HG02970 (cell line): ENCODE data around the gene PPP3CA.

Experiments
- ATAC-seq: cut with Tn5 transposase; IDR thresholded peaks from one replicate; pipeline ENCODE4 v1.9.1; 2021; ENCODE audit warnings: mild to moderate bottlenecking, moderate library complexity, moderate number of reproducible peaks; ENCODE audit not compliant: unreplicated experiment, low FRiP score

The PPP3CA gene

DNA sequence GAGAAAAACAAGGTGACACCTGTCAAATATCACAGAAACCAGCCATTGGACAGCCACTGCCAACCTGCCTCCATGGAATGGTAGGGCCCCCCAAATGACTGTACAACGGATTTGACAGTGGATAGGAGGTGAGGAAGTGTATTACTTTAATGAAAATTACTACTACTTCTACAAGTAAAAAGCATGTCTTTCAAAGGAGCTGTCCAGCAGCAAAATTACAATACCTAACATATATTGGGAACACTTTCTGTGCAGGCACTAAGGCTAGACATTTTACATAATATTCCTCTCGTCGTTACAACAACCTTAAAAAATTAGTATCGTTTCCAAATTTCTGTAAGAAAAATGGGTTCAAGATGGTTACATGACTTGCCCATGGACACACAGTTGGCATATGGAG, 14.9 kb downstream of the PPP3CA start:
- ATAC-seq, result no peak

DNA sequence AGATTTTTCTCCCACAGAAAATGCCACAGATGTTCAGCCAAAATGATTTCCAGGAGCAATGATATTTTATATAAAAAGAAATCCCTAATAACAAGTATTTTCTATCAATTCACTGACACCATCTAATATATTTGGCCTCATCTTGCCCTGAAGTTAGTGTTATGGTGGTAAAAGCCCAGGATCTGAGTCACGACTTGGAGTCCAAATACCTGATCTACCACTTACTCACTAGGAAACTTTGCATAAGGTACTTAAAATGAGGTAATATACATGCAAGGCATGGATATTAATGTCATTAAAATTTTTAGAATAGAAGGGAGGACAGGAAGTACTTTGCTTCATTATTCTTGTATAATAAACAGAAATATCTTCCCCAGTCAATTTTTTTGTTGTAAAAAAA, 16.3 kb downstream of the PPP3CA start:
- no peak for ATAC-seq

DNA sequence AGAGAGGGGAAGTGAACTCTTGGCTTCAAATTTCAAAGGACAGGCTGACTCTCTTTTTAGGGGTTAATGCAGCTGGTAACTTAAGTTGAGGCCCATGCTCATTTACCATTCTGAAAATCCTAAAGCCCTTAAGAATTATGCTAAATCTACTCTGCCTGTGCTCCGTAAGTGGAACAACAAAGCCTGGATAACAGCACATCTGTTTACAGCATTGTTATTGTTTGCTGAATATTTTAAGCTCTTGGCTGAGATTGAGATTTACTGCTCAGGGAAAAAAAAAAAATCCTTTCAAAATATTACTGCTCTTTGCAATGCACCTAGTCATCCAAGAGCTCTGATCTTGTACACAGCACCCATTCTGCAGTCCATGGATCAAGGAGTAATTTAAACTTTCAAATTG, 17.7 kb downstream of the PPP3CA start:
- no peak for ATAC-seq

DNA sequence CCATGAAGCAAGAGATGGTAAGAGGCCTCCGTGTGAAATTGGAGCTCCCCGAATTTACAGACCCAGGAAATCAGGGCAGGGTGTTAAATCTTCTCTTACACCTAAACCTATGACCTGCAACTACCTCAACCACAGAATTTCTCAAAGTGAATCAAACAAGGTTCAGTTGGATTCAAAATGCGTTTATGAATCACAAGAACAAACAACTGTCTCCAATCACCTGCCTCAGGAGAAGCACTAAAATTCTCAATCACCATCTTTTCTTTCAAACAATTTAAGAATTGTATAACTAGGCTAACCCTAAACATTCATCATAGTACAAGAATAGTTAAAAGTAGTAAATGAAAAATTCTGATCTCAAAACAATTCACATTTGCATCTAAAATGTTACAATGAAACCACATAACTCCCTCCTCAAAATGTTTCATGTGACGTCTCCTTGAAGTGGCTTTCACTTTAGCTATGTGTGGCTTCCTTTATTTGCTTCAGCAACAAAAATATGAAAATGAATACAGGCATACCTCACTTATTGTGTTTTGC, 19.2 kb downstream of the PPP3CA start:
- peak; percentile 80 for ATAC-seq

DNA sequence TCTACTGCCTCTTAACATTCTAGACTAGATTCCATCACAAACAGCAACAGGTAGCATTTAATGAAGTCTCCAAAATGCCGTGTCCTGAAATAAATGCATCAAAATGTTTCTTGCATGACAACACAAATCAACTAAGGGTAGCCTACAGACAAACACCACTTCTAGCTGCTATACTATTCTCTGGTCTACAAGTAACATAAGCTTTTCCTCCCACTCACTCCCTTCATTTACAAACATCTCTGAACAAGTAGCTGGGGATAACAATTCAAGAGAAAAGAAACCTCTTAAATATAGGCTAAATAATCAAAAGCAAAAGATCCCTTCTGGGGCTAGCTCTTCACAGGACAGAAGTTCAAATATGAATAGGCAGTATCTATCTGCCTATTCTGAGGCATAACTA, 20.8 kb downstream of the PPP3CA start:
- ATAC-seq, result no peak

DNA sequence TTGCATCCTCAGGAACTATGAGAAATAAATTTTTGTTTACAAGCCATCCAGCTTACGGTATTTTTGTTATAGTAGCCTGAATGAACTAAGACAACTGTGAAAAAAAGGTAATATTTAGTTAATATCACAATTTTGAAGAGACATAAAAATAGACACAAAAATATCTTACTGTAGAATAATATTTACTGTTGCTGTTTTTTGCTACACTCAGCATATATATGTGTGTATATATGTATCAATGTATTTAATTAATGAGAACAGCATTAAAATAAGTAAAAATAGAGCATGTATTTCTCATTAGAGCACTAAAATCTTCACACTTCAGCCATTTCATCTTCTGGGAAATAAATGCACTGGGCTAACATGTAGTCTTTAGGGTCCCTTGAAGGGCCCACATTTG, 24.6 kb downstream of the PPP3CA start:
- ATAC-seq, result no peak

DNA sequence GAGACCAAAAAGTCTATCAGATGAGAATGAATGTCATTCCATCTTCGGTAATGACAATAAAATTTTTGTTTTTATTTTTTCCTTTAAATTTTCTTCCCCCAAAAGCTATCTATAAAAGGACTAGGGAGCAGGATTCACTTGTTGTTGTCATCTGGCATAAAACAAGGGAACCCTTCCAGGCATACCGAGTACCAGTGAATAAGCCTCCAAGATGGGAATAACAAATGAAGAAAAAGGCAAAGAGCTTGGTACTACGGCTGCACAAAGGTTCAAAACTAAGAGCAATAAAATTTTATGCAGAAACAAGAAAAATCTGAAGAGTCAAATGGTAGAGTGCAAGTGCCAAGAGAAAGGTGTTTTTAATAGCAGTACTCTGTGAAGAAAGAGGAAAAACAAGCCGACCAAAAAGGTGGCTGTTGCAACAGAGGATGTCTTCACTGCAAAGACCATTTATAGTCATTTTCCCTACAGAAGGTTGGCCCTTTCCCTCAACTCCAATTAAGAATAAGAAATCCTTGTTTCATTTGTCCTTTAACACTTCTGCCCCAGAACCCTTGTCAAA, 25.8 kb downstream of the PPP3CA start:
- no peak for ATAC-seq

DNA sequence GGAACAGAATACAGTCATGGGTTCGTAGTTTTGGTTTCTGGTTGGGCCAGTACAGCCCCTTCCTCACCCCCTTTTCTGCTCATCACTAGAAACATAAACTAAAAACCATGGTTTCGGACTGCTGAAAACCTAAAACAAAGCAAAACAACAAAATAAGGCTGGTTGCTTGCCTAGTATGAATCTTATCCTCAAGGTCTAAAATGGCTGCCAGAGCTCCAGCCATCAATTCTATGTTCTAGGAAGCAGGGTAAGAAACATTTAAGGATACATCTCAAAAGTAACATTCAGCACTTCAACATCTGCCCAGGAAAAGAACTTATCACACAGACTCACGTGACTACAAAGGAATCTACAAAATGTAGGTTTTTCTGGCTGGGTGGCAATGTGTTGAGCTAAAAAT, 31.5 kb downstream of the PPP3CA start:
- no peak for ATAC-seq

DNA sequence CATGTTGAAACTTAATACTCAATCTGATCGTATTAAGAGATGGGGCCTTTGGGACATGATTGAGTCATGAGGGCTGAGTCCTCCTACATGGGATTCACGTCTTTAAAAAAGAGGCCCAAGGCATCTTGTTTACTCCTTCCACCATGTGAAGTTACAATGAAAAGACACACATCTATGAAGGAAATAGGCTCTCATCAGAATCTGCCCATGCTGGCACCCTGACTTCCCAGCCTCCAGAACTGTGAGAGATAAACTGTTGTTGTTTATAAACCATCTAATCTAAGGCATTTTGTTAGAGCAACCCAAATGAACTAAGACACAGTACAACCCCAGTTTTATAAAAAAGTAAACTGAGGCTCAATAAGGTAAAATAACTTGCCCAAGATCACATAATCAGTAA, 32.3 kb downstream of the PPP3CA start:
- ATAC-seq, result no peak

DNA sequence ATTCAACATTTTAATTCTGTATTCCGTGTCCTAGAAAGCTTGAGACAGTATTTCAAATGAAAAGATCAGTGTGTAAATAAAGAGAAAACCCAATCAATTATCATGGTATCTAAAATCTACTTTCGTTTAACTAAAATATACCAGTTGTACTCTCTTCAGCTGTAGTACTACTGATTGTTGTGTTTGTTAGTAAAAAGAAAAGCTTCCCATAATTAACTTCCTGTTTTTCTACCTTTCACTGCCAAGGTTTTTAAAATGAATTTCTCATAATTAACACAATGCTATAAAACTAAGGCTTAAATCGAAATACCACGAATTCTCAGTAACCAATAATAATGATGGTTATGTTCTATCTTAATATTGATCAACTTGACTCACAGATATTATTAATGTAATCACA, 37.4 kb downstream of the PPP3CA start:
- ATAC-seq, result no peak

DNA sequence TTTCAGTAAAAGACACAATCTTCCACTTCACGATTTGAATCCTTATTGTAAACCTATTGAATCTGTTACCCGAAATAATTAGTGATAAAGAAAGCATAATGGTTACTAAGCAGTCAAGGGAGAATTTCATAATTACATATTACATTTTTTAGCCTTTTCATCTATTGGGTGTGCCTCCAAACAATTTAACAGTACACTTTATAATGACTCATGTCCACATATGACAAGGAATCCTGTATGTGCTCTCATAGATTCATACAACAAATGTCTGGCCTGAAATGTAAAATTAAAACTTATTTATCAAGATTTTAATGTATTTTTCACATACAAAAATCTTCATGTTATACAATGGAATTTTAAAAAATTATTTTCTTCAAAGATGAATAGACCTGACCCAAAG, 39.4 kb downstream of the PPP3CA start:
- no peak for ATAC-seq

DNA sequence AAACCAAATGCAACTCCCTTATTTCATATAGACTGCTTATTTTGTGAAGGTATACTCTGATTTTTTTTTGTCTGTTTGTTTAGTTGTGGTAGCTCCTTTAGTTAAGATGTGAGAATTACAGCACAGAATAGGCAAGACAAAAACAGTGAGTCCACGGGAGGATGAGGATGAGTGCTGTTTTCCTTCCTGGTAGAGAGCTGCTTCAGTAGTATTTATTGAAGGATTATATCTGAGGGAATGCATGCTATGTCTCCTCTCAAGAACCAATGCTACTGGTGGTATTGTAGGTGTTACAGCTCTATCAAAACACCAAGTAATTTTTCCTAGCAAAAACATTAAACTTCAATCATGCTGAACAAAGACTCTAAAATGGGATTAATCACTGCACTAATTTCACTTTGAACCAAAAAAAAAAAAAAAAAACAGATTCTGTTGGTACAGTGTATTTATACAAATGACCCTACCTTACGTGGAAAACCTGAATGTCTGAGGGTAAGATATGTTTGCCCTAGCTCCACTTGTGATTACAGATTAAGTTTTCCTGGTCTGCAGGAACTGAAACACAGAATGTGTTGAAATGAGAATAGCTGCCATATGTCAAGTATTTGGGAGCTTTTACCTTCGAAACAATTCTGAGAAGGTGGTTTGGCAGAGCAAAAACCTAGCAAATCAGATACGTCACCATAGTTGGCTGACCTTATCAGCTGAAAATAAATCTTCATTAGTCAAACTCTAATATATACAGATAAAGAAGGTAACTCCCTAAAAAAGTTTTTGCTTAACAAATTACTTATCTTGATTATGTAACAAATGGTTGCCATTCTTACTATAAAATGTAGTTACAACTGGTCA, 40.3 kb downstream of the PPP3CA start:
- no peak for ATAC-seq

DNA sequence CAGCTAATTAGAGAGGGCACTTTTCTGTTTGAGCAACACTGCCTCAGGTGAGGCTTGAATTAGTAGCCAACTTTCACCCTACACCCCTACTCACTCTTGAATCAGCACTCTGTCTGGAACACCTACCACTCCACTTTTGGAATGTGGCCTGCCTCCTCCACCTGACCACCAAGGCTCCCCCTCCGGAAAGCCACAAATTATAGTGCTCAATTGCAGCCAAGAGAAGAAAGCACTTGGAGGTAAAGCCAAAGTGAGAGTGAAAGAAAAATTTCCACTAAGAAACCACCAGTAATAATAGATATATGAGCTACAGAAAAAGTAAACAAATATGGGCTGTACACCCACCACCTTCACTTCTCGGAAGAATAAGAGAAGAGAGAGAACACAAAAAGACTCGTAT, 41.1 kb downstream of the PPP3CA start:
- no peak for ATAC-seq

DNA sequence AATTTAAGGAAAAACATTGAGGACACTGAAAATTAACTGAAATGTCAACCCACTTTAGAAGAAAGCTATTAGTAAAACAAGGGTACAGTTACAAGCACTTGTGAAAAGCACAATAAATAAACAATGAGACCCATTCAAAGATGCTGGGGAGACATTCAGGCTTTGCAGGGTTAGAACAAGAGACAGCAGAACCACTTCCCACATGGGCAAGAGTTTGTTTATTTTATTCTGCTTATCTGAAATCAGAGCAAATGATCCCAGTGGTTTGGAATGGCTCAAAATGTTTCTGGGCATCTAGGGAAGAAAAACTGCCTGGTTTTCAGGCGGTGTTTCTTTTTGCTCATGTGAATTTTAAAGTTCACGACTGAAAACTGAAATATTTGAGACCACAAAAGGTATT, 42.4 kb downstream of the PPP3CA start:
- no peak for ATAC-seq

DNA sequence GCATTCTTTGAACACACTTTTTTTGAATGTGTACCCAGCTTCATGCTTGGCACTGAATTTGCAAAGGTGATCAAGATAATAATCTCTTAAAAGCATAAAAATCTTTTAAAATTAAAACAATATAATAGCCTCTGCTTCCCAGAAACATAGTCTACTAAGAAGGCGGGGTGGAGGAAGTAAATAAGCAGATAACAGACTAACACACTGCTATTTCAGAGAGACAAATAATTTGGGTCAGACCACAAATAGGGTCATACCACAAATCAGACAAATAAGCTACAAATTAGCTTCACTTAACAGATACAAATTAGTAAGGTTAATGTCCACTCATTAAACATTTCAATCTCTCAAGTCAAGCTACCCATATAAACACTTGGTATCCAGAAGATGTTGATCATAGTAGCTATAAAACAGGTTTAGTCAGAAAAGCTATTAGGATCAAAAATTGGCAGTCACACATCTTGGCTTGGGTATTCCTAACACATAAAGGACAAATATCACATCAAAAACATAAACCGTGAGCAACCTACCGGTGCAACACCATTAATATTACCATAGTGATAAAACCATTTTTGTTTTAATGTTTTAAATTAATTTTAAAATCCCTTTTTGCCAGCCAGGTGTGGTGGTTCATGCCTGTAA, 47.3 kb downstream of the PPP3CA start:
- no peak for ATAC-seq

DNA sequence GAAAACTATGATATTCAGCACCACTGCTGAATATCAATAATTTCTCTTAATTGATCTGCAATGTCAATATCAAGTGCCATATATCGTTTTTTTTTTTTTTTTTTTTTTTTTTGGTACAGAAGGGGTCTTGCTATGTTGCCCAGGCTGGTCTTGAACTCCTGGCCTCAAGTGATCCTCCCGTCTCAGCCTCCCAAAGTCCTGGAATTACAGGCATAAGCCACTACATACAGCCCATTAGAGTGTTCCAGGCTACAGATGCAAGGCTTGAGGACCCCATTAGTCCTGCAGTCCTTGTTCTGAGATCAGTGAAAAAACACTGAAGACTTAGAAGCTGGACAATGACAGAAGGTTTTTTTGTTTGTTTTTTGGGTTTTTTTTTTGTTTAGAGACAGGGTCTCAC, 48.3 kb downstream of the PPP3CA start:
- no peak for ATAC-seq

DNA sequence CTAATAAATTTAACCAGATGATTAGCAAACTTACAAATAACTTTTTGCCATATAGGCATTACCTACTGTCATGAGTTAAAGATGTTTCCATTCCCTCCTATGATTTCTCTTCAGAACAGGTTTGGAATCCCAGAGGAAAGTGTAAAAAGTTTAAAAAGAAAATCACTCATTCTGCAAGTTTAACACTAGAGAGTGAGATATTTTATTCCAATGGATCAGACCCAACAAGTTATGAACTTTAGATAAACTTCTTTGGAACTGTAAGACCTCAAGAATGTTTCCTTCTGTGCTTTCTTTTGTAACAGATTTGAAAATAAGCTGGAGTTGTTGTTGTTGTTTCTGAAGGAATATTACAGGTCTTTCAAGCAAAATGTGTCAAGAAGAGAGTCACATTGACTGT, 51.6 kb downstream of the PPP3CA start:
- no peak for ATAC-seq

DNA sequence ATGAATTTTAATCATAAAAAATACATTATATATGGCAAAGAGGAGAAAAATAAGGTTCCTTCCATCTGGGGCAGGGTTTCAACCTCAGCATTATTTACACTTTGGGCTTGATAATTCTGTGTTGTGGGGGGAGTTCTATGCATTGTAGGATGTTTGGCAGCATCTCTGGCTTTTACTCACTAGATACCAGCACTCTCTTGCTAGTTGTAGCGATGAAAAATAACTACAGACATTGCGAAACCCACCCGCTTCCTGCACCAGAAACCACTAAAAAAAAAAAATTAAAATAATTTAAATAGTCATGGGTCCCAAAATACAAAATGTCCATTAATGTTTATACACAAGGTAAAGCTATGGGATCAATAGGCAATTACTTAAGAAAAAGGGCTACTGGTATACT, 52.7 kb downstream of the PPP3CA start:
- no peak for ATAC-seq

DNA sequence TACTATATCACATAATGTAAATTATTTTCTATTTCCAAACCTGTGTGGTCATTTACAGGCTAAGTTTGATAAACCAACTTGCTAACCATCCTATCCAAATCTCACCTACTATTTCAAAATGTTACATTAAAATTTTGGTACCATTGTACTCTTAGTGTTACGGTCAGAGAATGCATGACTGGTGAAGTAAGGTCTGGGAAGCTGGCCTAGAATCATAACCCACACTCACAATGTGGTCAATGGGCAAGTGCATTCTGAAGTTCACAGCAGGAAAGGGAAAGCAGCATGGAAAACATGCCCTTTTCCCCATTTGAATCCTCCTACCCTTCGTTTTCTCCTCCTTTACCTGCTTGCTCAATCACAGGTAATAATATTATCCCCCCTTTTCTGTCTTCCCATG, 54.4 kb downstream of the PPP3CA start:
- ATAC-seq, result no peak

DNA sequence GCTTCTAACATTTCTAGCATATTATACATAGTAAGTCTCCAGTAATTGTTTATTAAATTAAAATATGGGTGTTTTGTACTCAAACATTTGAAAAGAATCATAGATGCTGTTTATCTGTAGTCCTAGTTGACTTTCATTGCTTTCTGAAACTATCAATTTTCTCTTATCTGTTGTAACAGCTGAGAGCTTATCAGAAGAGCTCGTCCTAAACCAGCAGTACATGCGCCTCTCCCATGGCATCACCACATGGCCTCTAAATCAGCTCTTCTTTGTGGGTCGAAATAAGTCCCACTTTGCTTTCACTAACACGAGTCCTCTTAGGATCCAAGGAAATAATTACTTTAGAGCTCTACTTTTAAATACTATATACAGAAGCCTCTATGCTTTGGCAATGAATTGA, 55.1 kb downstream of the PPP3CA start:
- no peak for ATAC-seq

DNA sequence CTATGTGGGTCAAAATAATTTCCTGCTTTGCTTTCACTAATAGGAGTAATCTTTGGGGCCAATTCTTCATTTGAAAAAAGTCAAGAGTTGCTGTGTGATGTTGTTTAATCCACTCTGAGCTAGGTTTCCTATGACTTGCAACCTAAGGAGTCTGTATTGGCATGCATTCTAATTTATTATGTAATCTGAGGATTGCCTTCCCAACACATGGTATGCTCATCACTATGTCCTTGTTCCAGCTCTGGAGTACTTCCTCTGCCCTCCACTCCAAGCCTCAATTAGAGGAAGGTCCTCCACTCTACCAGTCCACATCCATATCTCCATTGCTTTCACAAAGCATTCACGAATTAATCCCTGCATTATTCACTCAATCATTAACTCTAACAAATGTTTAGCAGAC, 56.1 kb downstream of the PPP3CA start:
- ATAC-seq, result no peak

DNA sequence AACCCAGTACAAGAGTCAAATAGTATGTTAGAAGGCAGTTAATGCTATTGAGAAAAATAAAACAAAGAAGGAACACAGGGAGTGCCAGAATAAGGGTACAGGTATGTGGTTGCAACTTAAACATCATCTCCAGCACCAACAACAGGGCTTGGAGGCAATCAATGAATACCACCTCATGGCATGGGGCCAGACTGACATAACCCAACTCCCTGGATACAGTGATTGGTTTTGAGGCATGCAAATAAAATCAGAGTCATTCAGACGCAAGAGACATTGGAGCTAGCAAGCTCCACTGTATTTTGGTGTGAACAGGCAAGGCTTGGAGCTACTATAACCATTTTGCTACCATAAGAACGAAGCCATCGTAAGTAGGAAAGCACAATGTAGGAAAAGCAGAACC, 56.7 kb downstream of the PPP3CA start:
- no peak for ATAC-seq
